HEK293 (cell line): Measurements from ENCODE around the gene MAL.

Experiments
- CTCF ChIA-PET: fragments of 350-600 bp; formaldehyde crosslinking; extraction: SDS; loops from one replicate; lab custom pipeline; 2021; ENCODE audit warnings: antibody characterized with exemption; lab: Yijun Ruan, JAX
- POLR2A ChIA-PET: fragments of 300-600 bp; formaldehyde crosslinking; extraction: SDS; loops from one replicate; lab custom pipeline; 2020; ENCODE audit warnings: antibody characterized with exemption, inconsistent platforms; lab: Yijun Ruan, JAX
- H3K27ac ChIP-seq: fragments of 200-500 bp; sonication (Bioruptor generic); 2 replicates; pipeline ENCODE4 v1.5.1; 2014; ENCODE audit warnings: low read depth, low read length, control low read depth, inconsistent platforms; ENCODE audit errors: extremely low read depth
- H3K36me3 ChIP-seq, 2 experiments: fragments of 200-500 bp in 1 of 2; sonication (Bioruptor generic) in 1 of 2; 1 replicate in 1 of 2; 2 replicates in 1 of 2; pipeline ENCODE4 v1.5.1; 2014 to 2017; ENCODE audit warnings: inconsistent platforms in 2 of 2, low read length in 2 of 2; ENCODE audit not compliant: control insufficient read depth in 2 of 2, insufficient read depth in 1 of 2
- H3K4me1 ChIP-seq: fragments of 200-500 bp; sonication (Bioruptor generic); 2 replicates; pipeline ENCODE4 v1.5.1; 2014; ENCODE audit warnings: mild to moderate bottlenecking, low read length, inconsistent platforms; ENCODE audit not compliant: control insufficient read depth, insufficient read depth
- H3K4me3 ChIP-seq: 2 replicates; pipeline ENCODE4 v1.5.1; 2011; ENCODE audit warnings: low read depth, mild to moderate bottlenecking, control low read depth, low read length, moderate library complexity
- H3K9me3 ChIP-seq: fragments of 200-500 bp; sonication (Bioruptor generic); 2 replicates; pipeline ENCODE4 v1.5.1; 2014; ENCODE audit warnings: low read depth, low read length, inconsistent platforms; ENCODE audit not compliant: control insufficient read depth, insufficient read depth
- FEZF1 ChIP-seq: fragments of 450-650 bp; formaldehyde crosslinking; IDR thresholded peaks from 2 replicates; pipeline ENCODE4 v1.5.1; 2016; ENCODE audit warnings: missing biosample characterization, missing genetic modification characterization
- ZBTB17 ChIP-seq: fragments of 450-650 bp; formaldehyde crosslinking; IDR thresholded peaks from 2 replicates; pipeline ENCODE4 v1.5.1; 2016; ENCODE audit warnings: missing biosample characterization, missing genetic modification characterization
- ZBTB20 ChIP-seq: fragments of 450-650 bp; formaldehyde crosslinking; IDR thresholded peaks from 2 replicates; pipeline ENCODE4 v1.5.1; 2016; ENCODE audit warnings: missing biosample characterization, missing genetic modification characterization
- ZFP37 ChIP-seq: fragments of 450-650 bp; formaldehyde crosslinking; IDR thresholded peaks from 2 replicates; pipeline ENCODE4 v1.5.1; 2016; ENCODE audit warnings: missing biosample characterization, missing genetic modification characterization
- ZFP41 ChIP-seq: fragments of 450-650 bp; formaldehyde crosslinking; IDR thresholded peaks from 2 replicates; pipeline ENCODE4 v1.5.1; 2016; ENCODE audit warnings: missing biosample characterization, missing genetic modification characterization, borderline replicate concordance
- ZNF174 ChIP-seq: fragments of 450-650 bp; formaldehyde crosslinking; IDR thresholded peaks from 2 replicates; pipeline ENCODE4 v1.5.0; 2017; ENCODE audit warnings: missing biosample characterization, mild to moderate bottlenecking, missing genetic modification characterization
- ZNF2 ChIP-seq: fragments of 450-650 bp; formaldehyde crosslinking; IDR thresholded peaks from 2 replicates; pipeline ENCODE4 v1.5.1; 2016; ENCODE audit warnings: missing biosample characterization, missing genetic modification characterization
- ZNF248 ChIP-seq: fragments of 450-650 bp; formaldehyde crosslinking; IDR thresholded peaks from 2 replicates; pipeline ENCODE4 v1.5.1; 2017; ENCODE audit warnings: missing biosample characterization, missing genetic modification characterization
- ZNF350 ChIP-seq: fragments of 450-650 bp; formaldehyde crosslinking; IDR thresholded peaks from 2 replicates; pipeline ENCODE4 v1.5.0; 2017; ENCODE audit warnings: missing biosample characterization, mild to moderate bottlenecking, missing genetic modification characterization
- ZNF426 ChIP-seq: fragments of 450-650 bp; formaldehyde crosslinking; IDR thresholded peaks from 2 replicates; pipeline ENCODE4 v1.5.1; 2017; ENCODE audit warnings: missing biosample characterization, missing genetic modification characterization, mild to moderate bottlenecking, inconsistent platforms, moderate library complexity
- ZNF501 ChIP-seq: fragments of 450-650 bp; formaldehyde crosslinking; IDR thresholded peaks from 2 replicates; pipeline ENCODE4 v1.5.1; 2016; ENCODE audit warnings: missing biosample characterization, missing genetic modification characterization
- ZNF548 ChIP-seq: fragments of 450-650 bp; formaldehyde crosslinking; IDR thresholded peaks from 2 replicates; pipeline ENCODE4 v1.5.1; 2016; ENCODE audit warnings: missing biosample characterization, missing genetic modification characterization
- ZNF837 ChIP-seq: fragments of 450-650 bp; formaldehyde crosslinking; IDR thresholded peaks from 2 replicates; pipeline ENCODE4 v1.5.1; 2016; ENCODE audit warnings: missing biosample characterization, missing genetic modification characterization
- TF ChIP-seq, protein P1 (sequence below): fragments of 450-650 bp; formaldehyde crosslinking; conservative IDR thresholded peaks from 2 replicates; pipeline ENCODE4 v1.5.1; 2016; ENCODE audit warnings: low read depth, missing biosample characterization, missing genetic modification characterization
- TF ChIP-seq, protein P2 (sequence below): fragments of 450-650 bp; formaldehyde crosslinking; IDR thresholded peaks from 2 replicates; pipeline ENCODE4 v1.5.1; 2016; ENCODE audit warnings: missing biosample characterization, missing genetic modification characterization

MAL gene

GRCh38 chr2:95024371-95024770, 1.1 kb upstream of the MAL start (continued):
- TF ChIP-seq, protein P1, sequence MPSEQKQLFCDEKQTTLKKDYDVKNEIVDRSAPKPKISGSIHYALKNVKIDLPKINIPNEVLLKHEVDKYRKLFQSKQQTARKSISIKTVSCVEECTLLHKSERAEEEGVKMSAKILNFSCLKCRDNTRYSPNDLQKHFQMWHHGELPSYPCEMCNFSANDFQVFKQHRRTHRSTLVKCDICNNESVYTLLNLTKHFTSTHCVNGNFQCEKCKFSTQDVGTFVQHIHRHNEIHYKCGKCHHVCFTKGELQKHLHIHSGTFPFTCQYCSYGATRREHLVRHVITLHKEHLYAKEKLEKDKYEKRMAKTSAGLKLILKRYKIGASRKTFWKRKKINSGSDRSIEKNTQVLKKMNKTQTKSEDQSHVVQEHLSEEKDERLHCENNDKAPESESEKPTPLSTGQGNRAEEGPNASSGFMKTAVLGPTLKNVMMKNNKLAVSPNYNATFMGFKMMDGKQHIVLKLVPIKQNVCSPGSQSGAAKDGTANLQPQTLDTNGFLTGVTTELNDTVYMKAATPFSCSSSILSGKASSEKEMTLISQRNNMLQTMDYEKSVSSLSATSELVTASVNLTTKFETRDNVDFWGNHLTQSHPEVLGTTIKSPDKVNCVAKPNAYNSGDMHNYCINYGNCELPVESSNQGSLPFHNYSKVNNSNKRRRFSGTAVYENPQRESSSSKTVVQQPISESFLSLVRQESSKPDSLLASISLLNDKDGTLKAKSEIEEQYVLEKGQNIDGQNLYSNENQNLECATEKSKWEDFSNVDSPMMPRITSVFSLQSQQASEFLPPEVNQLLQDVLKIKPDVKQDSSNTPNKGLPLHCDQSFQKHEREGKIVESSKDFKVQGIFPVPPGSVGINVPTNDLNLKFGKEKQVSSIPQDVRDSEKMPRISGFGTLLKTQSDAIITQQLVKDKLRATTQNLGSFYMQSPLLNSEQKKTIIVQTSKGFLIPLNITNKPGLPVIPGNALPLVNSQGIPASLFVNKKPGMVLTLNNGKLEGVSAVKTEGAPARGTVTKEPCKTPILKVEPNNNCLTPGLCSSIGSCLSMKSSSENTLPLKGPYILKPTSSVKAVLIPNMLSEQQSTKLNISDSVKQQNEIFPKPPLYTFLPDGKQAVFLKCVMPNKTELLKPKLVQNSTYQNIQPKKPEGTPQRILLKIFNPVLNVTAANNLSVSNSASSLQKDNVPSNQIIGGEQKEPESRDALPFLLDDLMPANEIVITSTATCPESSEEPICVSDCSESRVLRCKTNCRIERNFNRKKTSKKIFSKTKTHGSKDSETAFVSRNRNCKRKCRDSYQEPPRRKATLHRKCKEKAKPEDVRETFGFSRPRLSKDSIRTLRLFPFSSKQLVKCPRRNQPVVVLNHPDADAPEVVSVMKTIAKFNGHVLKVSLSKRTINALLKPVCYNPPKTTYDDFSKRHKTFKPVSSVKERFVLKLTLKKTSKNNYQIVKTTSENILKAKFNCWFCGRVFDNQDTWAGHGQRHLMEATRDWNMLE (tag by site-specific recombination) = no peak
- TF ChIP-seq ZFP41 (tag by site-specific recombination) (no peak), ZNF548 (tag by site-specific recombination) (no peak), ZNF501 (tag by site-specific recombination) (no peak)

DNA sequence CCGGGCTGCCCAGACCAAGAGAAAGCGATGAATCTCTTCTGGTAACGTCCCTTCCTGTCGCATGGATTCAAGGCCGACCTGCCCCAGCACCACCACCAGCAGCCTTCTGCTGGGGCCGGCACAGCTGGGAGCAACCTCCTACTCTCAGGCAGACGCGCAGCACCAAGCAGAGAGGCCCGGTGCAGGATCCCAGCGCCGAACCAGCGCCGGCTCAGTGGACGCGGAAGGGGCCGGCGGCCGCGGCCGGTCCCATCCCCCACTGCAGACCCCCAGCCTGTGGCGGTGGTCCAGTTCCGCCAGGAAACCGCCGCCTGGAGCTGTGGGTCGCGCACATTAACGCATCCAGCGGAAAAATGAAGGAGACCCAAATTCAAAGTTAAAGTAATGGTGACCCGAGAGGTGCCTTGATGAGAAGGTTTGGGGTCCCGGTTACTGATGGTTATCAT, 525 bp upstream of the MAL start:
- ChIA-PET CTCF (interaction anchor here (0.6 kb wide), 1 partner anchor 16 kb away, joined by 3 read pairs; no protein-coding TSS in a partner anchor), POLR2A (no interaction called here)
- TF ChIP-seq ZFP37 (tag by site-specific recombination) = no peak
- TF ChIP-seq ZNF837 (tag by site-specific recombination) = no peak
- no peak for TF ChIP-seq ZNF248 (tag by site-specific recombination)
- no peak for TF ChIP-seq FEZF1 (tag by site-specific recombination)
- TF ChIP-seq, protein P2, sequence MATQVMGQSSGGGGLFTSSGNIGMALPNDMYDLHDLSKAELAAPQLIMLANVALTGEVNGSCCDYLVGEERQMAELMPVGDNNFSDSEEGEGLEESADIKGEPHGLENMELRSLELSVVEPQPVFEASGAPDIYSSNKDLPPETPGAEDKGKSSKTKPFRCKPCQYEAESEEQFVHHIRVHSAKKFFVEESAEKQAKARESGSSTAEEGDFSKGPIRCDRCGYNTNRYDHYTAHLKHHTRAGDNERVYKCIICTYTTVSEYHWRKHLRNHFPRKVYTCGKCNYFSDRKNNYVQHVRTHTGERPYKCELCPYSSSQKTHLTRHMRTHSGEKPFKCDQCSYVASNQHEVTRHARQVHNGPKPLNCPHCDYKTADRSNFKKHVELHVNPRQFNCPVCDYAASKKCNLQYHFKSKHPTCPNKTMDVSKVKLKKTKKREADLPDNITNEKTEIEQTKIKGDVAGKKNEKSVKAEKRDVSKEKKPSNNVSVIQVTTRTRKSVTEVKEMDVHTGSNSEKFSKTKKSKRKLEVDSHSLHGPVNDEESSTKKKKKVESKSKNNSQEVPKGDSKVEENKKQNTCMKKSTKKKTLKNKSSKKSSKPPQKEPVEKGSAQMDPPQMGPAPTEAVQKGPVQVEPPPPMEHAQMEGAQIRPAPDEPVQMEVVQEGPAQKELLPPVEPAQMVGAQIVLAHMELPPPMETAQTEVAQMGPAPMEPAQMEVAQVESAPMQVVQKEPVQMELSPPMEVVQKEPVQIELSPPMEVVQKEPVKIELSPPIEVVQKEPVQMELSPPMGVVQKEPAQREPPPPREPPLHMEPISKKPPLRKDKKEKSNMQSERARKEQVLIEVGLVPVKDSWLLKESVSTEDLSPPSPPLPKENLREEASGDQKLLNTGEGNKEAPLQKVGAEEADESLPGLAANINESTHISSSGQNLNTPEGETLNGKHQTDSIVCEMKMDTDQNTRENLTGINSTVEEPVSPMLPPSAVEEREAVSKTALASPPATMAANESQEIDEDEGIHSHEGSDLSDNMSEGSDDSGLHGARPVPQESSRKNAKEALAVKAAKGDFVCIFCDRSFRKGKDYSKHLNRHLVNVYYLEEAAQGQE (tag by site-specific recombination) = no peak
- no peak for TF ChIP-seq ZNF350 (tag by site-specific recombination)
- no peak for TF ChIP-seq ZBTB17
- TF ChIP-seq ZNF2 (tag by site-specific recombination) = no peak
- Histone ChIP-seq H3K4me1 (no peaks in the 10 kb centered on the region), H3K27ac (no peak overlapping the region), H3K36me3 (no peaks in the 10 kb centered on the region), H3K9me3 (no peaks in the 10 kb centered on the region), H3K4me3 (no peak overlapping the region)

- no peaks in the 10 kb centered on the region for H3K4me1 ChIP-seq
- no peak overlapping the region for H3K4me3 ChIP-seq
- H3K36me3 ChIP-seq = no peaks in the 10 kb centered on the region
- H3K9me3 ChIP-seq = no peaks in the 10 kb centered on the region
- H3K27ac ChIP-seq = no peak overlapping the region
- POLR2A ChIA-PET = no interaction called here
- TF ChIP-seq ZNF174 (no peak), ZBTB20 (tag by site-specific recombination) (no peak), ZNF426 (tag by site-specific recombination) (no peak)
- CTCF ChIA-PET = interaction anchor here (0.6 to 0.7 kb wide), 2 partner anchors 91 to 148 kb away, joined by 3 read pairs; no protein-coding TSS in a partner anchor
Measured at GRCh38 chr2:95026471-95027368, 1.2 kb downstream of the MAL start.
